Gastrocnemius medialis (tissue), 4 donors: Measurements from ENCODE around the gene DMRTA2. TPM values are rescaled to one million over a fixed set of nuclear protein-coding genes. Genes with fewer than 3 reads are reported as not detected.
A peak's percentile ranks its signal among the peaks of the same experiment; 100 is the strongest.

Source experiments
- ATAC-seq, 2 donors: fragments of 150-250 bp; one replicate each; pipeline ENCODE4 v1.9.1; 2016
- DNase-seq, 2 donors: peaks; one replicate each; pipeline ENCODE4 v3.0.0-alpha.2; 2019
- H3K27ac ChIP-seq, 4 donors: fragments of 200-600 bp; sonication (generic); 1 replicate in 1 of 4; 2 replicates in 3 of 4; pipeline ENCODE4 v1.5.1; 2016 to 2018; ENCODE audit warnings: mild to moderate bottlenecking in 2 of 4, moderate library complexity in 1 of 4
- H3K27me3 ChIP-seq, 3 donors: fragments of 200-600 bp; sonication (generic) in 2 of 3; 1 replicate in 1 of 3; 2 replicates in 2 of 3; pipeline versions ENCODE4 v1.5.1 to v1.6.0; 2016 to 2019; ENCODE audit warnings: mild to moderate bottlenecking in 1 of 3, moderate library complexity in 1 of 3
- H3K36me3 ChIP-seq, 2 donors: fragments of 200-600 bp; sonication (generic) in 1 of 2; one replicate each; pipeline ENCODE4 v1.5.1; 2017 to 2018
- H3K4me1 ChIP-seq, 2 donors: fragments of 200-600 bp; sonication (generic) in 1 of 2; one replicate each; pipeline ENCODE4 v1.5.1; 2016 to 2017; ENCODE audit warnings: mild to moderate bottlenecking in 2 of 2
- H3K4me3 ChIP-seq, 4 donors: fragments of 200-600 bp; sonication (generic) in 3 of 4; 1 replicate in 1 of 4; 2 replicates in 3 of 4; pipeline ENCODE4 v1.5.1; 2016 to 2019; ENCODE audit warnings: mild to moderate bottlenecking in 2 of 4
- H3K9me3 ChIP-seq, 3 donors: fragments of 200-600 bp; sonication (generic) in 2 of 3; 1 replicate in 1 of 3; 2 replicates in 2 of 3; pipeline ENCODE4 v1.5.1; 2016 to 2019
- CTCF ChIP-seq, 5 experiments: fragments of 450-650 bp in 3 of 5; fragments of 200-600 bp in 2 of 5; sonication (generic) in 2 of 5; IDR thresholded peaks in 4 of 5; conservative IDR thresholded peaks in 1 of 5; 1 replicate in 4 of 5; 2 replicates in 1 of 5; pipeline ENCODE4 v1.5.1; 2016 to 2019; ENCODE audit warnings: antibody characterized with exemption in 5 of 5, mild to moderate bottlenecking in 3 of 5, moderate library complexity in 3 of 5
- POLR2A ChIP-seq, 2 donors: fragments of 450-650 bp; IDR thresholded peaks; one replicate each; pipeline ENCODE4 v1.6.1; 2017; ENCODE audit warnings: antibody characterized with exemption in 2 of 2, mild to moderate bottlenecking in 2 of 2, moderate library complexity in 2 of 2
- in situ Hi-C, 4 donors: fragments of 200-750 bp; cut with MboI; loops; one replicate each; pipeline versions ENCODE4 v1.15.0 to v1.8.0; 2017; ENCODE audit warnings: low sequenced_read_pairs in 4 of 4
- intact Hi-C: fragments of 100-400 bp; cut with DNase I; formaldehyde crosslinking; loops from one replicate; pipeline ENCODE4 v1.15.1; 2023; ENCODE audit warnings: low total_unique reads
- total RNA-seq, 4 donors: library from RNA; depleted of rRNA; stranded (reverse); fragments of >200 nt; gene quantifications; one replicate each; pipeline versions ENCODE4 v1.1.0 to v1.2.3, GENCODE V29; 2016

Gene DMRTA2
- total RNA-seq, result not detected

- H3K27me3 ChIP-seq, result peaks cover 96 to 98% (median 97%) of the 10 kb centered on the region in 3 donors
- no peak within 1 kb of the TSS for H3K27ac ChIP-seq
- H3K4me1 ChIP-seq, result peaks cover 35 to 42% of the 10 kb centered on the region in 2 donors
- H3K9me3 ChIP-seq, result no peaks in the 10 kb centered on the region
- intact Hi-C loops (no loop called here), in situ Hi-C loops (no loop called here)
- peak within 1 kb of the TSS; percentile 43 to 65 (median 46) for H3K4me3 ChIP-seq
- ATAC-seq (no peak), DNase-seq (no peak)
- TF ChIP-seq CTCF (IDR thresholded peaks at IDR 0.05 in 4 of 5, conservative IDR thresholded peaks at IDR 0.05 in 1 of 5), result no peak
- no peak for TF ChIP-seq POLR2A (IDR thresholded peaks at IDR 0.05)
- no peaks in the 10 kb centered on the region for H3K36me3 ChIP-seq
Measured at GRCh38 chr1:50422946-50423669, at the start of gene DMRTA2. DMRTA2 (minus strand) TSS chr1:50423443; CDS start chr1:50421536, 1,907 bp downstream.

- no peaks in the 10 kb centered on the region for H3K9me3 ChIP-seq
- ATAC-seq, result no peak
- no peaks in the 10 kb centered on the region for H3K27me3 ChIP-seq
- in situ Hi-C loops, result no loop called here
- TF ChIP-seq POLR2A (IDR thresholded peaks at IDR 0.05), result no peak
- no peak for TF ChIP-seq CTCF (IDR thresholded peaks at IDR 0.05 in 4 of 5, conservative IDR thresholded peaks at IDR 0.05 in 1 of 5)
- intact Hi-C loops, result no loop called here
- no peak for DNase-seq
- no peak overlapping the region for H3K27ac ChIP-seq
- no peak overlapping the region for H3K4me3 ChIP-seq
- H3K4me1 ChIP-seq, result no peaks in the 10 kb centered on the region
- peaks cover 3 to 28% of the 10 kb centered on the region in 2 donors for H3K36me3 ChIP-seq
Measured at GRCh38 chr1:50471967-50472366, 48.7 kb upstream of the DMRTA2 start.

- in situ Hi-C loops, result no loop called here
- ATAC-seq, result no peak
Measured at GRCh38 chr1:50462964-50463363, 39.7 kb upstream of the DMRTA2 start.

GRCh38 chr1:50458507-50458906 lies 35.3 kb upstream of the DMRTA2 start:
- Histone ChIP-seq H3K27me3 (no peaks in the 10 kb centered on the region), H3K27ac (no peak overlapping the region), H3K9me3 (no peaks in the 10 kb centered on the region), H3K36me3 (no peaks in the 10 kb centered on the region), H3K4me3 (no peak overlapping the region), H3K4me1 (no peaks in the 10 kb centered on the region)
- intact Hi-C loops (no loop called here), in situ Hi-C loops (no loop called here)
- ATAC-seq (no peak), DNase-seq (no peak)
- TF ChIP-seq POLR2A (IDR thresholded peaks at IDR 0.05), result no peak
- no peak for TF ChIP-seq CTCF (IDR thresholded peaks at IDR 0.05 in 4 of 5, conservative IDR thresholded peaks at IDR 0.05 in 1 of 5)

More at GRCh38 chr1:50462964-50463363, 39.7 kb upstream of the DMRTA2 start:
- H3K27ac ChIP-seq, result no peak overlapping the region
- H3K36me3 ChIP-seq, result no peaks in the 10 kb centered on the region
- TF ChIP-seq POLR2A (IDR thresholded peaks at IDR 0.05) (no peak), CTCF (IDR thresholded peaks at IDR 0.05 in 4 of 5, conservative IDR thresholded peaks at IDR 0.05 in 1 of 5) (no peak)
- H3K4me3 ChIP-seq, result no peak overlapping the region
- no peaks in the 10 kb centered on the region for H3K27me3 ChIP-seq
- no peaks in the 10 kb centered on the region for H3K9me3 ChIP-seq
- intact Hi-C loops, result no loop called here
- no peaks in the 10 kb centered on the region for H3K4me1 ChIP-seq
- DNase-seq, result no peak
